K562 (cell line): ENCODE measurements around the gene PGM2.

Experiments
- DPF2 ChIP-seq: fragments of 450-650 bp; IDR thresholded peaks from 2 replicates; pipeline ENCODE4 v1.6.1; 2016
- NR3C1 ChIP-seq: sonication (generic); formaldehyde crosslinking; IDR thresholded peaks from 2 replicates; pipeline ENCODE4 v1.8.1; 2022; ENCODE audit warnings: missing genetic modification reagents
- ZFX ChIP-seq: sonication (generic); formaldehyde crosslinking; IDR thresholded peaks from 2 replicates; pipeline ENCODE4 v1.8.0; 2022; ENCODE audit warnings: mild to moderate bottlenecking, missing genetic modification reagents, moderate library complexity
- TF ChIP-seq, protein P1 (sequence below), 3 experiments: IDR thresholded peaks in 2 of 3; conservative IDR thresholded peaks in 1 of 3; 2 replicates each; pipeline ENCODE4 v1.5.1; 2011 to 2012; ENCODE audit warnings: low read length in 3 of 3, mild to moderate bottlenecking in 3 of 3, control low read depth in 2 of 3, improper control_type of control experiment in 1 of 3, inconsistent platforms in 1 of 3, low read depth in 1 of 3, mixed read lengths in 1 of 3, moderate library complexity in 1 of 3; ENCODE audit not compliant: insufficient read depth in 2 of 3
- TF ChIP-seq, protein P2 (sequence below): sonication (generic); formaldehyde crosslinking; IDR thresholded peaks from 2 replicates; pipeline ENCODE4 v1.5.0; 2020; ENCODE audit warnings: missing genetic modification reagents

DNA sequence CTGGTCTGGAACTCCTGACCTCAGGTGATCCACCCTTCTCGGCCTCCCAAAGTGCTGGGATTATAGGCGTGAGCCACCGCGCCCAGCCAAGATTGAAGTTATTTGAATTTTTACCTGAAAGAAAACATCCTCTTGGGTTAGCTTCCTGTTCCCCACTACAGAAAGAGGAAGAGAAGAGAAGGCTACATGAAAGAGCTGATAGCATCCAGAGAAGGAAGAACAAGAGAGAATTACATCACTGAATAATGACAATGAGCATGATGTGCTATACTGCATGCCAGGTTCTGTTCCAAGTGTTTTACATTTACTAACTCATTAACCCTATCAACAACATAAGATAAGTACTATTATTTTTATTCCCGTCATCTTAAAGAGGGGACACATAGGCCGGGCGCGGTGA lies 52.9 kb downstream of the PGM2 start:
- TF ChIP-seq ZFX (CRISPR knock-in tag) (no peak), NR3C1 (CRISPR knock-in tag) (no peak), DPF2 (no peak)
- TF ChIP-seq, protein P1, sequence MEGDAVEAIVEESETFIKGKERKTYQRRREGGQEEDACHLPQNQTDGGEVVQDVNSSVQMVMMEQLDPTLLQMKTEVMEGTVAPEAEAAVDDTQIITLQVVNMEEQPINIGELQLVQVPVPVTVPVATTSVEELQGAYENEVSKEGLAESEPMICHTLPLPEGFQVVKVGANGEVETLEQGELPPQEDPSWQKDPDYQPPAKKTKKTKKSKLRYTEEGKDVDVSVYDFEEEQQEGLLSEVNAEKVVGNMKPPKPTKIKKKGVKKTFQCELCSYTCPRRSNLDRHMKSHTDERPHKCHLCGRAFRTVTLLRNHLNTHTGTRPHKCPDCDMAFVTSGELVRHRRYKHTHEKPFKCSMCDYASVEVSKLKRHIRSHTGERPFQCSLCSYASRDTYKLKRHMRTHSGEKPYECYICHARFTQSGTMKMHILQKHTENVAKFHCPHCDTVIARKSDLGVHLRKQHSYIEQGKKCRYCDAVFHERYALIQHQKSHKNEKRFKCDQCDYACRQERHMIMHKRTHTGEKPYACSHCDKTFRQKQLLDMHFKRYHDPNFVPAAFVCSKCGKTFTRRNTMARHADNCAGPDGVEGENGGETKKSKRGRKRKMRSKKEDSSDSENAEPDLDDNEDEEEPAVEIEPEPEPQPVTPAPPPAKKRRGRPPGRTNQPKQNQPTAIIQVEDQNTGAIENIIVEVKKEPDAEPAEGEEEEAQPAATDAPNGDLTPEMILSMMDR (IDR thresholded peaks at IDR 0.05 in 2 of 3, conservative IDR thresholded peaks at IDR 0.05 in 1 of 3; ENCODE audit: insufficient read depth in 2 of 3, low read depth in 1 of 3, low read length in 3 of 3) = no peak
- TF ChIP-seq, protein P2, sequence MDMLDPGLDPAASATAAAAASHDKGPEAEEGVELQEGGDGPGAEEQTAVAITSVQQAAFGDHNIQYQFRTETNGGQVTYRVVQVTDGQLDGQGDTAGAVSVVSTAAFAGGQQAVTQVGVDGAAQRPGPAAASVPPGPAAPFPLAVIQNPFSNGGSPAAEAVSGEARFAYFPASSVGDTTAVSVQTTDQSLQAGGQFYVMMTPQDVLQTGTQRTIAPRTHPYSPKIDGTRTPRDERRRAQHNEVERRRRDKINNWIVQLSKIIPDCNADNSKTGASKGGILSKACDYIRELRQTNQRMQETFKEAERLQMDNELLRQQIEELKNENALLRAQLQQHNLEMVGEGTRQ = no peak
